Gastroesophageal sphincter (tissue), 4 donors: ENCODE measurements around the gene CHD1. TPM values are rescaled to one million over a fixed set of nuclear protein-coding genes. Genes with fewer than 3 reads are reported as not detected.

Experiments
- ATAC-seq: fragments of 150-250 bp; one replicate; pipeline ENCODE4 v1.9.1; 2016; ENCODE audit warnings: mild to moderate bottlenecking, moderate library complexity
- H3K27ac ChIP-seq, 4 donors: fragments of 200-600 bp; sonication (generic) in 3 of 4; 1 replicate in 3 of 4; 2 replicates in 1 of 4; pipeline ENCODE4 v1.5.1; 2016 to 2019
- H3K27me3 ChIP-seq: fragments of 200-600 bp; sonication (generic); one replicate; pipeline ENCODE4 v1.5.1; 2019
- H3K36me3 ChIP-seq, 2 donors: fragments of 200-600 bp; sonication (generic); one replicate each; pipeline ENCODE4 v1.5.1; 2019; ENCODE audit warnings: control low read depth in 1 of 2
- H3K4me1 ChIP-seq, 3 donors: fragments of 200-600 bp; sonication (generic); 1 replicate in 2 of 3; 2 replicates in 1 of 3; pipeline ENCODE4 v1.5.1; 2016 to 2019; ENCODE audit warnings: control low read depth in 2 of 3
- H3K4me3 ChIP-seq, 2 donors: fragments of 200-600 bp; sonication (generic); one replicate each; pipeline ENCODE4 v1.5.1; 2019; ENCODE audit warnings: mild to moderate bottlenecking in 1 of 2, moderate library complexity in 1 of 2
- H3K9me3 ChIP-seq, 3 donors: fragments of 200-600 bp; sonication (generic); one replicate each; pipeline ENCODE4 v1.5.1; 2017 to 2019; ENCODE audit warnings: control low read depth in 2 of 3
- EP300 ChIP-seq: sonication (generic); formaldehyde crosslinking; IDR thresholded peaks from one replicate; pipeline ENCODE4 v1.6.1; 2017; ENCODE audit warnings: antibody characterized with exemption, mild to moderate bottlenecking
- POLR2A ChIP-seq, 2 donors: fragments of 450-650 bp; IDR thresholded peaks; one replicate each; pipeline ENCODE4 v1.6.1; 2017; ENCODE audit warnings: antibody characterized with exemption in 2 of 2, mild to moderate bottlenecking in 2 of 2, moderate library complexity in 1 of 2
- POLR2AphosphoS5 ChIP-seq: sonication (generic); formaldehyde crosslinking; IDR thresholded peaks from one replicate; pipeline ENCODE4 v1.6.1; 2017; ENCODE audit warnings: antibody characterized with exemption
- WGBS, 2 donors: methylation state at CpG; one replicate each; pipeline ENCODE4 v1.1.5; 2018; ENCODE audit warnings: low coverage in 1 of 2; 5-methylcytosine and 5-hydroxymethylcytosine counted together
- total RNA-seq, 4 donors: library from RNA; depleted of rRNA; stranded (reverse); fragments of >200 nt; gene quantifications; one replicate each; pipeline ENCODE4 v1.1.0, GENCODE V29; 2016
- TF ChIP-seq, protein P1 (sequence below), 4 experiments: fragments of 200-600 bp in 2 of 4; fragments of 450-650 bp in 2 of 4; sonication (generic) in 1 of 4; IDR thresholded peaks; one replicate each; pipeline ENCODE4 v1.5.1; 2017 to 2019; ENCODE audit warnings: antibody characterized with exemption in 4 of 4, mild to moderate bottlenecking in 2 of 4, moderate library complexity in 2 of 4

Gene CHD1
- total RNA-seq, 4 donors from 2014 or later: 22.7 to 58.1 (median 48.2) TPM

DNA sequence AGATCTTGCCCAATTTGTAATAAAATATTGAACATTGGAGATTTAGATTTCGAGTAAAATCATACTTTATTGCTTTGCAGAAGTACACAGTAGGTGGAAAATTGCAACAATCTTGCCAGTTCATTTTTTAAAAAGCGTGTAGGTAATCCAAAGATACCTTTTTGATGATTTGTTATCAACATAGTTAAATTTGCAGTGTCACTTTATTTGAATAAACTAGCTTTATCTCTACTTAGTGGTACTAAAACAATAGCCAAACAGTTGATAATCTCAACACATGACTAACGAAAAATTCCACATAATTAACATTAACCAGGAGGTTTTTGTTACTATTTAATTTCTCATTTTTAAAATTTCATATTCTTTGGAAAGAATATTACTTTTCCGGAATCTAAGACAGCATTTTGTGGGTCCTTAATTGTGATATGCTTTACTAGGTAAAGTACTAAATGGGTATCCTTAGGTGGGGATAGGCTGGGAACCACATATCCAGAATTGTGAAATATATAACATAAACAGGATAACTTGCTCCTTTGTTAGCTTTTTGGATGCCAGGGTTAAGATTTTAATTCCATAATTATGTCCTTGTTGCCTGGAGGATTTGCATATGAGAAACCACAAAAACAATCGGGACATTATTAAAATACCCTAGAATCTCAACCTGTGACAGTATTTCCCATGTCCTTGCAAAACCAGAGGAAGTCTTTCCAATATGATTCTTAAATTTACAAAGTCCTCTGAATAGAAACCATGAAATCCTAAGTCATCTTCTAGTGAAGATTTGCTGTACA lies 2.4 kb upstream of the CHD1 start:
- no peaks in the 10 kb centered on the region for H3K36me3 ChIP-seq
- H3K4me3 ChIP-seq: no peak overlapping the region
- no peaks in the 10 kb centered on the region for H3K9me3 ChIP-seq
- ATAC-seq: no peak
- no peaks in the 10 kb centered on the region for H3K27me3 ChIP-seq
- peak overlapping the region in 3 of 4 donors; percentile 16 to 99 (median 99) for H3K27ac ChIP-seq
- peaks cover 2 to 72% (median 5%) of the 10 kb centered on the region in 3 donors for H3K4me1 ChIP-seq
- no peak for TF ChIP-seq POLR2AphosphoS5
- TF ChIP-seq POLR2A (IDR thresholded peaks at IDR 0.05): no peak
- TF ChIP-seq, protein P1, sequence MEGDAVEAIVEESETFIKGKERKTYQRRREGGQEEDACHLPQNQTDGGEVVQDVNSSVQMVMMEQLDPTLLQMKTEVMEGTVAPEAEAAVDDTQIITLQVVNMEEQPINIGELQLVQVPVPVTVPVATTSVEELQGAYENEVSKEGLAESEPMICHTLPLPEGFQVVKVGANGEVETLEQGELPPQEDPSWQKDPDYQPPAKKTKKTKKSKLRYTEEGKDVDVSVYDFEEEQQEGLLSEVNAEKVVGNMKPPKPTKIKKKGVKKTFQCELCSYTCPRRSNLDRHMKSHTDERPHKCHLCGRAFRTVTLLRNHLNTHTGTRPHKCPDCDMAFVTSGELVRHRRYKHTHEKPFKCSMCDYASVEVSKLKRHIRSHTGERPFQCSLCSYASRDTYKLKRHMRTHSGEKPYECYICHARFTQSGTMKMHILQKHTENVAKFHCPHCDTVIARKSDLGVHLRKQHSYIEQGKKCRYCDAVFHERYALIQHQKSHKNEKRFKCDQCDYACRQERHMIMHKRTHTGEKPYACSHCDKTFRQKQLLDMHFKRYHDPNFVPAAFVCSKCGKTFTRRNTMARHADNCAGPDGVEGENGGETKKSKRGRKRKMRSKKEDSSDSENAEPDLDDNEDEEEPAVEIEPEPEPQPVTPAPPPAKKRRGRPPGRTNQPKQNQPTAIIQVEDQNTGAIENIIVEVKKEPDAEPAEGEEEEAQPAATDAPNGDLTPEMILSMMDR (IDR thresholded peaks at IDR 0.05): no peak
- WGBS, 2 donors: 67 to 73% methylated on average over 5 of the region's 5 CpGs

DNA sequence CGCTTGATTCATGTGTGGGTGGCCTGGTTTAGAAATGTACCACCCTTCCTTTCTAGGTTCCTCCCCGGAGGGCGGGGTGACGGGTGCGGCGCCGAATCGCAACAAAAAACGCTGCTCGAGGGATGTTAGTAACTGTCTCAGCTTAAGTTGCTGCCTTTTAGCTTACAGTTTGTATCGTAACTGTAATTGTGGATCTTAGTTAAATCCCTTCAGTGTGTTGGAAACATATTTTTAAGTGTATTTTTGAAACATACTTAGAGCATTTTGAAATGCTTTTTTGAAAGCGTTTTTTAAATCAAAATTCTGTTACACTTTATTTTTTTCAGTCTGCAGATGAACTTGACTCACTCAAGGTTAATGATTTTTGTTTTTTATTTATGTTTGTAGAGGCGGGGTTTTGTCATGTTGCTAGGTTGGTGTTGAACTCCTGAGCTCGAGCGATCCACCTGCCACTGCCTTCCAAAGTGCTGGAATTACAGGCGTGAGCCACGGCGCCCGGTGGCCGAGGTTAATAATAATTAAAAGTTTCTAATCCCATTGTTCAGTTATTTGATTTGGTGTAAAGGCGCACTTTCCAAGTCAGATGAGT lies 997 bp upstream of the CHD1 start:
- no peaks in the 10 kb centered on the region for H3K9me3 ChIP-seq
- H3K4me1 ChIP-seq: peaks cover 2 to 77% (median 5%) of the 10 kb centered on the region in 3 donors
- no peak for TF ChIP-seq POLR2A (IDR thresholded peaks at IDR 0.05)
- TF ChIP-seq, protein P1 (IDR thresholded peaks at IDR 0.05): no peak
- no peak for TF ChIP-seq EP300
- no peaks in the 10 kb centered on the region for H3K27me3 ChIP-seq
- ATAC-seq: no peak
- peak overlapping the region; percentile 75 to 86 for H3K4me3 ChIP-seq
- H3K36me3 ChIP-seq: peaks cover 0 to 10% of the 10 kb centered on the region in 2 donors
- WGBS, 2 donors: 4 to 13% methylated on average over 11 to 20 of the region's 21 CpGs
- peak overlapping the region; percentile 98 to 100 (median 99) for H3K27ac ChIP-seq

DNA sequence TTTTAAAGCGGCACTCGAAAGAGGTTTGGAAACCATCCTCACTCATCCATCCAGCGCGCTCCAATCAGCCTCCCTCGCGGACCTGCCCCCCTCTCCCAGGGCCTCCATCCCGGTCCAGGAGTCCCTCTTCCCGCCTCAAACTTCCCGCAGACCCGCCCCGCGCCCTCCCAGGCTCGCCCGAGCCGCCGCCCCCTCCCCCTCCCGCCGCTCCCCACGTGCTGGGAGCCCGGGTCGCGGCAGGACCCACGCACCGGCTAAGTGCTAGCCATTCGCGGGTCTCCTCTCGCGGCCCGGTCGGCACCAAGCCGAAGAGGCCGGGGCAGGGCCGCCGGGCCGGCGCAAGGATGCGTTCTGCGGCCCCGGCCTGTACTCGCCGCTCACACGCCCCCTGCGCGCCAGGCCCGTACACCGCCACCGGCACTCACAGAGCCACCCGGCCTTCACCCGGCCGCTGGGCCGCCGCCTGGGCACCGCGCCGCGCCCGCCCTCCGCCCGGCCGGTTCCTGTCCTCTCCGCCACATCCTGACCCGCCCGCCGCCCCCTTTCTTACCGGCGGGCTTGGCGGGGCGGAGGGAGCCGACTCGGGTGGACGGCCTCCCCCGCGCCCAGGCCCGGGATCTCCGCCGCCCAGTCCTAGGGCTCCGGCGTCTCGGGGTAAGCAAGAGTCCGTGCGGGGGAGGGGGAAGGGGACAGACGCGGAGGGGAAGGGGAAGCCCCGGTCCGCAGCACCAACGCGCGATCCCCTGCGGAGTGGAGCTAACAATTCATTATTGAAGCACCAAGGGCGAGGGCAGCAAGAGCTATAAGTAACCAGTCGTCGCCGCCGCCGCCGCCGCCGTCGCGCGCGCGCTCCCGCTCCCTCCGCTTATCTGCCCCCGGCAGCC lies 576 bp downstream of the CHD1 start:
- Histone ChIP-seq H3K4me3 (peak overlapping the region; percentile 75 to 86), H3K4me1 (peaks cover 2 to 72% (median 5%) of the 10 kb centered on the region in 3 donors), H3K27me3 (no peaks in the 10 kb centered on the region), H3K36me3 (peaks cover 0 to 25% of the 10 kb centered on the region in 2 donors), H3K9me3 (no peaks in the 10 kb centered on the region), H3K27ac (peak overlapping the region; percentile 98 to 100 (median 99))
- TF ChIP-seq, protein P1 (IDR thresholded peaks at IDR 0.05): peak in 1 of 4 experiments; percentile 5
- TF ChIP-seq POLR2A (IDR thresholded peaks at IDR 0.05): no peak
- TF ChIP-seq POLR2AphosphoS5: peak; percentile 2
- no peak for TF ChIP-seq EP300
- 0% methylated on average over 7 to 8 of the region's 106 CpGs for WGBS, 2 donors
- peak; percentile 35 for ATAC-seq

DNA sequence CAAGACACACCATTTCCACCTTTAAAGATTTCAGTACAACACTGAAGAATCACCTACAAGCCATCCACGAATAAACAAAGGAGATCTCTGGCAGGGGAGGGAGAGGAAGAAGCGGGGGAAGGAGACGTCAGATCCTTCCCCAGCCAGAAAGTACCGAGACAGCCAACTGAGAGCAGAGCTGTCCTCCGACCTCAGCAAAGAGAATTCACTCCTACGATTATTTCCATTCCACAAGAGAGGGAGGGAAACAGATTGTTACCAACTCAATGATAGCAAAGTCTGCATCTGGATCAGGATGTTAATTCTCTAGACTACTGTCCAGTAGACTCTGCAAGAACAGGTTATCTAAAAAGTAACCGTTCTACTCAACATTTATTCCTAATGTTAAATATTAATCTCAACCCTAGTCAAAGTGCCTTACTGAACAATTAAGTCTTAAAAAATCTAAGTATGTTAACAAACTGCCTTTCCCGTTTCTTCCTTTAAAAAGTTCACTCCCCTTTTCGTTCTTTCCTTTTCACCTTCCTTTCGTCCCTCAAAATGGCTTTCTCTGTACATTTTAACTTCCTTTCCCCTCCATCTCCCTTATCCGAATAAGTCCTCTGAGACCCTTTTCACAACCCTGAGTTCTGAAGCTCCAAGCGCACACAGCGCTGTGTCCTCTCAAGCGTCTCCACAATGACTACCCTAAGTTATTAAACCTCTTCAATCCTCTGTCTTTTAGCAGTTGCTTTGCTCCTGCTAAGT lies 1.4 kb downstream of the CHD1 start:
- WGBS, 2 donors: 0 to 1% methylated on average over 14 of the region's 14 CpGs
- Histone ChIP-seq H3K4me1 (peaks cover 2 to 73% (median 5%) of the 10 kb centered on the region in 3 donors), H3K27ac (peak overlapping the region; percentile 98 to 100 (median 99))

More for the DNA sequence above, 1.4 kb downstream of the CHD1 start:
- Histone ChIP-seq H3K9me3 (no peaks in the 10 kb centered on the region), H3K4me3 (peak overlapping the region; percentile 75 to 86), H3K27me3 (no peaks in the 10 kb centered on the region), H3K36me3 (peaks cover 0 to 34% of the 10 kb centered on the region in 2 donors)
- TF ChIP-seq, protein P1 (IDR thresholded peaks at IDR 0.05): no peak
- TF ChIP-seq POLR2A (IDR thresholded peaks at IDR 0.05) (peak; percentile 19 to 27), EP300 (no peak), POLR2AphosphoS5 (peak; percentile 78)
- no peak for ATAC-seq
